RKO (cell line): ENCODE results near the gene HHIP.
A peak's percentile ranks its signal among the peaks of the same experiment; 100 is the strongest.

ENCODE experiments used
- DNase-seq: peaks from one replicate; pipeline ENCODE4 v3.0.0-alpha.2; 2016; ENCODE audit warnings: low spot score

Gene HHIP

GRCh38 chr4:144705601-144706590 is 59.9 kb downstream of the HHIP start:
- DNase-seq, result no peak

GRCh38 chr4:144709159-144709558 is 63.2 kb downstream of the HHIP start:
- DNase-seq, result no peak

- DNase-seq, result peak; percentile 11
Observed at GRCh38 chr4:144709793-144710525, 64.0 kb downstream of the HHIP start.

GRCh38 chr4:144710526-144710912 is 64.6 kb downstream of the HHIP start:
- DNase-seq, result no peak

- DNase-seq, result no peak
Observed at GRCh38 chr4:144711700-144712456, 65.9 kb downstream of the HHIP start.

GRCh38 chr4:144712775-144713174 is 66.8 kb downstream of the HHIP start:
- DNase-seq, result no peak

- peak; percentile 27 for DNase-seq
Observed at GRCh38 chr4:144714166-144714565, 68.2 kb downstream of the HHIP start.

- DNase-seq, result no peak
Observed at GRCh38 chr4:144715230-144715629, 69.3 kb downstream of the HHIP start.

- peak; percentile 32 for DNase-seq
Observed at GRCh38 chr4:144716778-144717177, 70.8 kb downstream of the HHIP start.

- DNase-seq, result no peak
Observed at GRCh38 chr4:144718958-144719512, 73.1 kb downstream of the HHIP start.

GRCh38 chr4:144720491-144720890 is 74.5 kb downstream of the HHIP start:
- DNase-seq, result no peak

- no peak for DNase-seq
Observed at GRCh38 chr4:144721994-144722393, 76.0 kb downstream of the HHIP start.

GRCh38 chr4:144723471-144723870 is 77.5 kb downstream of the HHIP start:
- DNase-seq, result no peak

- no peak for DNase-seq
Observed at GRCh38 chr4:144729175-144729574, 83.2 kb downstream of the HHIP start.

- no peak for DNase-seq
Observed at GRCh38 chr4:144732584-144733428, 86.8 kb downstream of the HHIP start.

GRCh38 chr4:144733566-144733965 is 87.6 kb downstream of the HHIP start:
- DNase-seq, result no peak

GRCh38 chr4:144734522-144734921 is 88.6 kb downstream of the HHIP start:
- no peak for DNase-seq

- DNase-seq, result no peak
Observed at GRCh38 chr4:144738649-144739048, 92.7 kb downstream of the HHIP start.

GRCh38 chr4:144739511-144740033 is 93.6 kb downstream of the HHIP start:
- DNase-seq, result no peak

- DNase-seq, result no peak
Observed at GRCh38 chr4:144740316-144740715, 94.4 kb downstream of the HHIP start.
